HG02763 (cell line): ENCODE results near the gene CAMK2D.
"Not testable (repeated sequence)": the region's sequence is repeated elsewhere in the genome, so short reads cannot be mapped to it uniquely, and the experiment has no call there.

Experiments
- ATAC-seq: cut with Tn5 transposase; IDR thresholded peaks from one replicate; pipeline ENCODE4 v1.9.1; 2021; ENCODE audit warnings: mild to moderate bottlenecking, moderate library complexity; ENCODE audit not compliant: unreplicated experiment

The CAMK2D gene

GRCh38 chr4:113763923-113764322 lies 2.4 kb upstream of the CAMK2D start:
- not testable (repeated sequence) for ATAC-seq

GRCh38 chr4:113763029-113763285 lies 1.4 kb upstream of the CAMK2D start:
- ATAC-seq, result no peak

- peak; percentile 55 for ATAC-seq
These were observed 869 bp upstream of the CAMK2D start for GRCh38 chr4:113762186-113763028.

GRCh38 chr4:113760795-113761619 lies 531 bp downstream of the CAMK2D start:
- peak; percentile 31 for ATAC-seq

GRCh38 chr4:113760094-113760794 lies 1.3 kb downstream of the CAMK2D start:
- ATAC-seq, result no peak

- no peak for ATAC-seq
These were observed 1.8 kb downstream of the CAMK2D start for GRCh38 chr4:113759696-113760093.

GRCh38 chr4:113758372-113758771 lies 3.2 kb downstream of the CAMK2D start:
- no peak for ATAC-seq

GRCh38 chr4:113757486-113757885 lies 4.1 kb downstream of the CAMK2D start:
- ATAC-seq, result no peak

- ATAC-seq, result peak; percentile 72
These were observed 5.5 kb downstream of the CAMK2D start for GRCh38 chr4:113756005-113756410.

GRCh38 chr4:113750734-113751133 lies 10.8 kb downstream of the CAMK2D start:
- ATAC-seq, result no peak

GRCh38 chr4:113750296-113750695 lies 11.2 kb downstream of the CAMK2D start:
- no peak for ATAC-seq

GRCh38 chr4:113749178-113749577 lies 12.4 kb downstream of the CAMK2D start:
- ATAC-seq, result no peak

- no peak for ATAC-seq
These were observed 13.6 kb downstream of the CAMK2D start for GRCh38 chr4:113747949-113748348.

GRCh38 chr4:113745711-113746110 lies 15.8 kb downstream of the CAMK2D start:
- no peak for ATAC-seq

GRCh38 chr4:113744667-113745240 lies 16.8 kb downstream of the CAMK2D start:
- ATAC-seq, result no peak

- no peak for ATAC-seq
These were observed 17.8 kb downstream of the CAMK2D start for GRCh38 chr4:113743690-113744089.

- no peak for ATAC-seq
These were observed 18.9 kb downstream of the CAMK2D start for GRCh38 chr4:113742643-113743042.

GRCh38 chr4:113741956-113742355 lies 19.6 kb downstream of the CAMK2D start:
- ATAC-seq, result no peak

- no peak for ATAC-seq
These were observed 20.6 kb downstream of the CAMK2D start for GRCh38 chr4:113740857-113741379.

GRCh38 chr4:113739197-113739596 lies 22.3 kb downstream of the CAMK2D start:
- ATAC-seq, result no peak

GRCh38 chr4:113738251-113738650 lies 23.3 kb downstream of the CAMK2D start:
- ATAC-seq, result no peak
